GM10266 (cell line): ENCODE results near the gene OLFM2.
A peak's percentile ranks its signal among the peaks of the same experiment; 100 is the strongest.

ENCODE experiments used
- DNase-seq: peaks from one replicate; pipeline ENCODE4 v3.0.0; 2012; ENCODE audit errors: extremely low spot score
- TF ChIP-seq, protein P1 (sequence below): IDR thresholded peaks from 2 replicates; pipeline ENCODE4 v1.5.1; 2012; ENCODE audit warnings: mild to moderate bottlenecking, low read depth; ENCODE audit not compliant: control insufficient read depth, insufficient read depth; ENCODE audit errors: missing control alignments

Gene OLFM2

DNA sequence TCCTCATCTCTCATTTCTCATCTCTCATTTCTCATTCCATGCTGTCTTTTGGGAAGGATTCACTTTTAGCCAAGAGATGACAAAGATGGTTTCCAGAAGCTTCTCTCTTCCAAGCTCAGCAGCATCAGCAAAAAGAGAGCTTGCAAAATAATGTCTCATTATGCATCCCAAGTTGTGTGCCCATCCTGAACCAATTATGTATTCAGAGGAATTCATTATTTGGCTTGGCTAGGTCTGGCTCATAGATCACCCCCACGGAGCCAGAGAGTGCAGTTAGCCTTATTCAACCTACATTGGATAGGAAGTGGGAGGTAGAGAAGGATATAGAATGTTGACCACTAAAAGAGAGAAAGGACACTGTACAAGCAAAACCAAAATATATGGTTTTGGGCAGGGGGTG is 5.4 kb upstream of the OLFM2 start:
- TF ChIP-seq, protein P1, sequence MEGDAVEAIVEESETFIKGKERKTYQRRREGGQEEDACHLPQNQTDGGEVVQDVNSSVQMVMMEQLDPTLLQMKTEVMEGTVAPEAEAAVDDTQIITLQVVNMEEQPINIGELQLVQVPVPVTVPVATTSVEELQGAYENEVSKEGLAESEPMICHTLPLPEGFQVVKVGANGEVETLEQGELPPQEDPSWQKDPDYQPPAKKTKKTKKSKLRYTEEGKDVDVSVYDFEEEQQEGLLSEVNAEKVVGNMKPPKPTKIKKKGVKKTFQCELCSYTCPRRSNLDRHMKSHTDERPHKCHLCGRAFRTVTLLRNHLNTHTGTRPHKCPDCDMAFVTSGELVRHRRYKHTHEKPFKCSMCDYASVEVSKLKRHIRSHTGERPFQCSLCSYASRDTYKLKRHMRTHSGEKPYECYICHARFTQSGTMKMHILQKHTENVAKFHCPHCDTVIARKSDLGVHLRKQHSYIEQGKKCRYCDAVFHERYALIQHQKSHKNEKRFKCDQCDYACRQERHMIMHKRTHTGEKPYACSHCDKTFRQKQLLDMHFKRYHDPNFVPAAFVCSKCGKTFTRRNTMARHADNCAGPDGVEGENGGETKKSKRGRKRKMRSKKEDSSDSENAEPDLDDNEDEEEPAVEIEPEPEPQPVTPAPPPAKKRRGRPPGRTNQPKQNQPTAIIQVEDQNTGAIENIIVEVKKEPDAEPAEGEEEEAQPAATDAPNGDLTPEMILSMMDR: no peak
- no peak for DNase-seq

DNA sequence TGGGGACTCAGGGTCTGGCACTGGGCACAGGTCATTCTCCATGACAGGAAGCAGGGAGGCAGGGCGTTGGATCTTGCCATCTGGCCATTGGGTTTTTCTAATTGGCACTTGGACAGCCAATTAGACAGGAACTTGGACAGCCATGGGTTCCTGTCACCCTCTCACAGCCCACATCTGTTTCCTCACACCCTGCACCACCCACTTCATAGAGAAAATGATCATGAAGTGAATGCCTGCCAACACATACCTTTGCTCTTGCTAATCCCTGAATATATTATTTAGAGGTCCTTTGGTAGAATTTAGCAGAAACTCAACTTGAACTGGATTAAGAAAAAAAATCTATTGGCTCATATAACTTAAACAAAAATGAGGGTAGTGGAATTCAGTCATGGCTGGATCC is 4.9 kb upstream of the OLFM2 start:
- DNase-seq: no peak

DNA sequence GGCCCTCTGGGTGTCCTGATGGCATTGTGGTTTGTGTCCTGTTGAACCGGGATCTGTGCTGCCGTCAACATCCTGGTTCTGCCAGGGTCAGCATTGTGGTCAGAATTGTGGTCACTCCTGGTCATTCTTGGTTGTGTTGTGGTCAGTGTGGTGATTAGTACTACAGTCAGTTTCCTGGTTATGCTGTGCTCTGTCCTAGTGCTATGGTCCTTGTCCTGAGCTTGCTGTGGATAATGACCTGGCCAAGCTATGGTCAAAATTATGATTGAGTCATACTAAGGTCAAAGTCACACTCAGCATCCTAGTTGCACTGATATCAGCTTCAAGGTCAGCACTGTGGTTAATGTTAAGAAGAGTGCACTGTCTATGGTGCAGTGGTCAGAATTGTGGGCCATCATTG is 4.5 kb upstream of the OLFM2 start:
- DNase-seq: no peak
- TF ChIP-seq, protein P1: no peak

More for the DNA sequence above, 4.9 kb upstream of the OLFM2 start:
- TF ChIP-seq, protein P1: no peak

GRCh38 chr19:9939301-9939913 is 3.1 kb upstream of the OLFM2 start:
- peak; percentile 11 for DNase-seq
- TF ChIP-seq, protein P1: no peak

- DNase-seq: peak; percentile 53
- TF ChIP-seq, protein P1: no peak
Measured at GRCh38 chr19:9937001-9937411, 691 bp upstream of the OLFM2 start.

- DNase-seq: peak; percentile 37
- TF ChIP-seq, protein P1: no peak
Measured at GRCh38 chr19:9935506-9936325, 599 bp downstream of the OLFM2 start.
